ENCODE results near the gene CCSER2. TPM values are rescaled to one million over a fixed set of nuclear protein-coding genes. Genes with fewer than 3 reads are reported as not detected.

CCSER2 gene
- total RNA-seq, 2 donors from 2014 or later, result 29.8 to 38.8 TPM

DNA sequence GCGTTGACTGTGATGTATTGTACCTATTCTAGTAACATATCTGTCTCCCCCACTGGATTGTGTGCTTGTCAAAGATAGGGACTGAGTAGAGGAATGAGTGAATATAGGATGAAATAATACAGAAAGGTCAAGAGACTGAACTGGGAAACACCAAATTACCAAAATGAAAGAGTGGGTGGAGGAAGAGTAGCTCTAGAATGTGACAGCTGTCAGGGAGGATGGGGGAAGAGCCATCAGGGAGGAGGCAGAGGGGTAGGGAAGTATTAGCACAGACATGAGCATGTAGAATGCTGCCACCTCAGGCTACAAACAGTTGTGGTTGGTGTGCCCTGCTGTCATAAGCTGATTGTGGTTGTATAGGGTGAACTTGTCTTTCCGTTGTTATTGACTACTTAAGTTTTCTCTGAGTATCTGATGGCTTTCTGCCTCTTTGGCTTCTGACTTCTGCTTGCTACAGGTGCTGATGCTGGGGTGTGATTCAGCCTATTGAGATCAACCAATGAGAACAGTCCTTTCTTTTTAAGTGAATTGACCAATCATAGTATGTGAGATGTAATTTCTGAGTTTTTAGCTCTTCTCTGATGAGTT is 5.6 kb downstream of the CCSER2 start:
- Histone ChIP-seq H3K36me3 (ENCODE audit: control insufficient read depth, insufficient read depth, low read length) (no peaks in the 10 kb centered on the region), H3K27me3 (ENCODE audit: control insufficient read depth, insufficient read depth, low read length, poor library complexity, severe bottlenecking) (no peaks in the 10 kb centered on the region), H3K27ac (ENCODE audit: low read depth, low read length) (no peak overlapping the region), H3K9me3 (ENCODE audit: control insufficient read depth, low read length) (no peaks in the 10 kb centered on the region), H3K4me3 (ENCODE audit: low read length) (no peak overlapping the region), H3K9ac (ENCODE audit: extremely low read depth, low read length, poor library complexity, severe bottlenecking) (no peak overlapping the region), H3K4me1 (ENCODE audit: control insufficient read depth, insufficient read depth, low read length) (peaks cover 8% of the 10 kb centered on the region)
- 81 to 100% methylated on average over 1 of the region's 2 CpGs for whole genome bisulfite sequencing, 2 experiments (ENCODE audit: insufficient coverage in 1 of 2, insufficient read length in 1 of 2)
- DNase-seq, result no peak
- H3K27ac Mint-ChIP-seq, result no peak overlapping the region
- H3K27me3 Mint-ChIP-seq (ENCODE audit: insufficient read depth), result no peaks in the 10 kb centered on the region
- peaks cover 22% of the 10 kb centered on the region for H3K4me1 Mint-ChIP-seq
- no peak overlapping the region for H3K4me3 Mint-ChIP-seq
- no peaks in the 10 kb centered on the region for H3K36me3 Mint-ChIP-seq (ENCODE audit: low read depth)
- no peaks in the 10 kb centered on the region for H3K9me3 Mint-ChIP-seq
- TF ChIP-seq CTCF (conservative IDR thresholded peaks at IDR 0.05), result no peak

- H3K27ac Mint-ChIP-seq, result no peak overlapping the region
- H3K4me1 Mint-ChIP-seq, result peaks cover 18% of the 10 kb centered on the region
Observed at GRCh38 chr10:84334811-84335210, 6.4 kb downstream of the CCSER2 start.

GRCh38 chr10:84335516-84335915 is 7.1 kb downstream of the CCSER2 start:
- no peaks in the 10 kb centered on the region for H3K36me3 Mint-ChIP-seq (ENCODE audit: low read depth)
- TF ChIP-seq CTCF (conservative IDR thresholded peaks at IDR 0.05), result no peak
- Histone ChIP-seq H3K4me3 (ENCODE audit: low read length) (no peak overlapping the region), H3K36me3 (ENCODE audit: control insufficient read depth, insufficient read depth, low read length) (no peaks in the 10 kb centered on the region), H3K9me3 (ENCODE audit: control insufficient read depth, low read length) (no peaks in the 10 kb centered on the region), H3K27me3 (ENCODE audit: control insufficient read depth, insufficient read depth, low read length, poor library complexity, severe bottlenecking) (no peaks in the 10 kb centered on the region), H3K9ac (ENCODE audit: extremely low read depth, low read length, poor library complexity, severe bottlenecking) (no peak overlapping the region), H3K4me1 (ENCODE audit: control insufficient read depth, insufficient read depth, low read length) (peaks cover 8% of the 10 kb centered on the region), H3K27ac (ENCODE audit: low read depth, low read length) (no peak overlapping the region)
- WGBS, 2 experiments (ENCODE audit: insufficient coverage in 1 of 2, insufficient read length in 1 of 2), result 91 to 100% methylated on average over 3 of the region's 3 CpGs
- H3K27me3 Mint-ChIP-seq (ENCODE audit: insufficient read depth), result no peaks in the 10 kb centered on the region
- H3K4me3 Mint-ChIP-seq, result no peak overlapping the region
- no peak for DNase-seq
- H3K4me1 Mint-ChIP-seq, result peaks cover 11% of the 10 kb centered on the region
- H3K9me3 Mint-ChIP-seq, result no peaks in the 10 kb centered on the region
- no peak overlapping the region for H3K27ac Mint-ChIP-seq

More at GRCh38 chr10:84334811-84335210, 6.4 kb downstream of the CCSER2 start:
- Histone ChIP-seq H3K27me3 (ENCODE audit: control insufficient read depth, insufficient read depth, low read length, poor library complexity, severe bottlenecking) (no peaks in the 10 kb centered on the region), H3K4me1 (ENCODE audit: control insufficient read depth, insufficient read depth, low read length) (peaks cover 8% of the 10 kb centered on the region), H3K27ac (ENCODE audit: low read depth, low read length) (no peak overlapping the region), H3K9ac (ENCODE audit: extremely low read depth, low read length, poor library complexity, severe bottlenecking) (no peak overlapping the region), H3K36me3 (ENCODE audit: control insufficient read depth, insufficient read depth, low read length) (no peaks in the 10 kb centered on the region), H3K9me3 (ENCODE audit: control insufficient read depth, low read length) (no peaks in the 10 kb centered on the region), H3K4me3 (ENCODE audit: low read length) (no peak overlapping the region)
- TF ChIP-seq CTCF (conservative IDR thresholded peaks at IDR 0.05), result no peak
- Mint-ChIP-seq H3K27me3 (ENCODE audit: insufficient read depth) (no peaks in the 10 kb centered on the region), H3K9me3 (no peaks in the 10 kb centered on the region), H3K36me3 (ENCODE audit: low read depth) (no peaks in the 10 kb centered on the region), H3K4me3 (no peak overlapping the region)
- 82% methylated on average over 2 of the region's 2 CpGs; no CpG with 5 or more reads in 1 of the 2 experiments for WGBS, 2 experiments (ENCODE audit: insufficient coverage in 1 of 2, insufficient read length in 1 of 2)
- no peak for DNase-seq
